ENCODE results near the gene NAA10.

GRCh38 chrX:153948847-153949805 lies 14.3 kb upstream of the NAA10 start:
- TF ChIP-seq CTCF (IDR thresholded peaks at IDR 0.05 in 8 of 11, conservative IDR thresholded peaks at IDR 0.05 in 3 of 11) (no peak), POLR2AphosphoS5 (IDR thresholded peaks at IDR 0.05) (peak in 2 of 3 donors; percentile 45 to 53), POLR2A (IDR thresholded peaks at IDR 0.05) (no peak)

Measured in spleen (tissue), 7 donors.